Psoas muscle (tissue), 8 donors: Measurements from ENCODE around the gene SPECC1L. TPM values are rescaled to one million over a fixed set of nuclear protein-coding genes. Genes with fewer than 3 reads are reported as not detected.

ENCODE experiments used
- ATAC-seq, 4 donors: fragments of 200-7000 bp; cut with Tn5 transposase; one replicate each; pipeline ENCODE4 v1.9.1; 2020; ENCODE audit warnings: moderate library complexity in 3 of 4, mild to moderate bottlenecking in 2 of 4
- DNase-seq, 2 donors: peaks; one replicate each; pipeline ENCODE4 v3.0.0-alpha.2; 2020
- H3K27ac ChIP-seq: fragments of 200-600 bp; one replicate; pipeline ENCODE4 v1.8.0; 2022
- H3K27me3 ChIP-seq, 3 donors: fragments of 200-600 bp in 1 of 3; one replicate each; pipeline versions ENCODE4 v1.6.1 to v1.8.0; 2013 to 2022; ENCODE audit warnings: low read length in 2 of 3, mild to moderate bottlenecking in 2 of 3, moderate library complexity in 1 of 3; ENCODE audit not compliant: insufficient read depth in 3 of 3
- H3K36me3 ChIP-seq, 2 donors: fragments of 200-600 bp in 1 of 2; one replicate each; pipeline versions ENCODE4 v1.6.1 to v1.8.0; 2013 to 2022; ENCODE audit warnings: low read depth in 1 of 2, mild to moderate bottlenecking in 1 of 2, moderate library complexity in 1 of 2; ENCODE audit not compliant: insufficient read depth in 1 of 2
- H3K4me1 ChIP-seq: fragments of 200-600 bp; one replicate; pipeline ENCODE4 v1.8.0; 2022
- H3K4me3 ChIP-seq: fragments of 200-600 bp; one replicate; pipeline ENCODE4 v1.8.0; 2022; ENCODE audit warnings: mild to moderate bottlenecking
- H3K9me3 ChIP-seq: fragments of 200-600 bp; one replicate; pipeline ENCODE4 v1.8.0; 2022
- WGBS, 3 donors: extraction: QIAGEN DNeasy Blood & Tissue Kit; methylation state at CpG; one replicate each; pipeline versions ENCODE4 v1.1.6 to v1.1.7; 2013; 5-methylcytosine and 5-hydroxymethylcytosine counted together
- intact Hi-C, 2 donors: fragments of 100-400 bp; cut with DNase I; formaldehyde crosslinking; loops; one replicate each; pipeline versions ENCODE4 v1.11.0 to v1.14.2; 2022
- polyA plus RNA-seq, 3 donors: library from polyadenylated mRNA; stranded (reverse); fragments of 200-250 nt; gene quantifications; one replicate each; pipeline ENCODE4 v1.2.3, GENCODE V29; 2013
- total RNA-seq, 4 donors: library from RNA; stranded (reverse); fragmentation: NEBNext Ultra II Directional in 2 of 4; extraction: Animal tissue kit (Norgen Biotek cat#: 25700) in 2 of 4; gene quantifications; one replicate each; pipeline versions ENCODE4 v1.2.1 to v1.2.4, GENCODE V29; 2021 to 2023
- TF ChIP-seq, protein P1 (sequence below): fragments of 200-600 bp; IDR thresholded peaks from one replicate; pipeline ENCODE4 v1.8.0; 2022; ENCODE audit warnings: antibody characterized with exemption
- donor health status: healthy with polysubstance abuse.
- donor health status: DM: no; HTN: no; CAD: no; lungs with moderate emphysema.
- donor health status: Bipolar disorder and iron deficiency.
- donor health status: healthy.
- donor health status: DM: yes; HTN: yes; CAD: no.
- donor health status: DM: no; HTN: no; CAD: no.
- donor health status: DM: no; HTN: no; CAD: no.
- donor health status: DM: yes; HTN: yes; CAD: no.

The SPECC1L gene
- total and polyA plus RNA-seq, 7 donors, result 6.8 to 29.9 (median 23.6) TPM

- Histone ChIP-seq H3K9me3 (no peaks in the 10 kb centered on the region), H3K4me1 (peaks cover 16% of the 10 kb centered on the region), H3K36me3 (peaks cover 0 to 7% of the 10 kb centered on the region in 2 donors), H3K27ac (no peak overlapping the region), H3K4me3 (no peak overlapping the region), H3K27me3 (peaks cover 0 to 10% (median 4%) of the 10 kb centered on the region in 3 donors)
- no peak for DNase-seq
- TF ChIP-seq, protein P1, sequence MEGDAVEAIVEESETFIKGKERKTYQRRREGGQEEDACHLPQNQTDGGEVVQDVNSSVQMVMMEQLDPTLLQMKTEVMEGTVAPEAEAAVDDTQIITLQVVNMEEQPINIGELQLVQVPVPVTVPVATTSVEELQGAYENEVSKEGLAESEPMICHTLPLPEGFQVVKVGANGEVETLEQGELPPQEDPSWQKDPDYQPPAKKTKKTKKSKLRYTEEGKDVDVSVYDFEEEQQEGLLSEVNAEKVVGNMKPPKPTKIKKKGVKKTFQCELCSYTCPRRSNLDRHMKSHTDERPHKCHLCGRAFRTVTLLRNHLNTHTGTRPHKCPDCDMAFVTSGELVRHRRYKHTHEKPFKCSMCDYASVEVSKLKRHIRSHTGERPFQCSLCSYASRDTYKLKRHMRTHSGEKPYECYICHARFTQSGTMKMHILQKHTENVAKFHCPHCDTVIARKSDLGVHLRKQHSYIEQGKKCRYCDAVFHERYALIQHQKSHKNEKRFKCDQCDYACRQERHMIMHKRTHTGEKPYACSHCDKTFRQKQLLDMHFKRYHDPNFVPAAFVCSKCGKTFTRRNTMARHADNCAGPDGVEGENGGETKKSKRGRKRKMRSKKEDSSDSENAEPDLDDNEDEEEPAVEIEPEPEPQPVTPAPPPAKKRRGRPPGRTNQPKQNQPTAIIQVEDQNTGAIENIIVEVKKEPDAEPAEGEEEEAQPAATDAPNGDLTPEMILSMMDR, result no peak
- 38 to 56% (median 45%) methylated on average over 5 of the region's 5 CpGs for WGBS, 3 donors
- intact Hi-C loops, result loop anchor here (2.0 to 10.0 kb wide), 4 partner anchors 80 to 335 kb away; no protein-coding TSS in a partner anchor
- ATAC-seq, result no peak
Observed at GRCh38 chr22:24422102-24422665, 151.6 kb downstream of the SPECC1L start.

DNA sequence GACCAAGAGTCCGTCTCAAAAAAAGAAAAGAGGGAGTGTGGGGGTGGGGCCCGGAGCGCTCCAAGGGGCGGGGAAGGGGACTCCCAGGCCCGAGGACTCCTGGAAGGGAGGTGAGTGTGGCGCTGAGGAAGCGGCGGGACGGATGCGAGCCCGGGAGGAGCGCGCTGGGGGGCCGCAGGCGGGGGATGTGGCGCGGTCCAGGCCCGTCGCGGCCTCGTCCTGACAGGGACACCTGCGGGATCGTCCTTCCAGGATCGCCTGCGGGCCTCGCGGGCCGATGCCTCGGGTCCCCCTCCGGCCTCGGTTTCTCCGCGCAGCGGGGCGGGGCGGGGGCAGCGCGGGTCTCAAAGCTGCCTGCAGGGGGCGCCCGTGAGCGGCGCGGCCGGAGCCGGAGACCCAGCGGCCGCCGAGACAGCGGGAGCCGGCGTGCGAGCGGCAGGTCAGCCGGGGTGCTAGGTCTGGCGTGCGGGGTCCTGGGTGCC is 152.9 kb downstream of the SPECC1L start:
- ATAC-seq (peak; percentile 74 to 81 (median 80)), DNase-seq (peak; percentile 66 to 79)
- H3K27ac ChIP-seq, result peak overlapping the region; percentile 30
- H3K9me3 ChIP-seq, result no peaks in the 10 kb centered on the region
- peaks cover 16% of the 10 kb centered on the region for H3K4me1 ChIP-seq
- H3K36me3 ChIP-seq, result no peaks in the 10 kb centered on the region
- 1 to 3% (median 3%) methylated on average over 17 to 56 of the region's 56 CpGs for WGBS, 3 donors
- H3K27me3 ChIP-seq, result peaks cover 0 to 10% (median 4%) of the 10 kb centered on the region in 3 donors
- intact Hi-C loops, result loop anchor here (2.0 to 10.0 kb wide), 4 partner anchors 79 to 334 kb away; no protein-coding TSS in a partner anchor
- TF ChIP-seq, protein P1, result peak; percentile 91
- peak overlapping the region; percentile 68 for H3K4me3 ChIP-seq

GRCh38 chr22:24424001-24424900 is 153.6 kb downstream of the SPECC1L start:
- Histone ChIP-seq H3K27ac (peak overlapping the region; percentile 15), H3K4me1 (peaks cover 16% of the 10 kb centered on the region), H3K9me3 (no peaks in the 10 kb centered on the region), H3K36me3 (no peaks in the 10 kb centered on the region), H3K4me3 (peak overlapping the region; percentile 68), H3K27me3 (peaks cover 0 to 10% (median 4%) of the 10 kb centered on the region in 3 donors)
- peak in 1 of 2 donors; percentile 59 for DNase-seq
- TF ChIP-seq, protein P1, result no peak
- peak; percentile 4 to 30 (median 20) for ATAC-seq
- intact Hi-C loops, result loop anchor here (5.0 to 10.0 kb wide), 3 partner anchors 78 to 333 kb away; no protein-coding TSS in a partner anchor
- WGBS, 3 donors, result 12 to 25% (median 16%) methylated on average over 56 to 105 of the region's 105 CpGs

DNA sequence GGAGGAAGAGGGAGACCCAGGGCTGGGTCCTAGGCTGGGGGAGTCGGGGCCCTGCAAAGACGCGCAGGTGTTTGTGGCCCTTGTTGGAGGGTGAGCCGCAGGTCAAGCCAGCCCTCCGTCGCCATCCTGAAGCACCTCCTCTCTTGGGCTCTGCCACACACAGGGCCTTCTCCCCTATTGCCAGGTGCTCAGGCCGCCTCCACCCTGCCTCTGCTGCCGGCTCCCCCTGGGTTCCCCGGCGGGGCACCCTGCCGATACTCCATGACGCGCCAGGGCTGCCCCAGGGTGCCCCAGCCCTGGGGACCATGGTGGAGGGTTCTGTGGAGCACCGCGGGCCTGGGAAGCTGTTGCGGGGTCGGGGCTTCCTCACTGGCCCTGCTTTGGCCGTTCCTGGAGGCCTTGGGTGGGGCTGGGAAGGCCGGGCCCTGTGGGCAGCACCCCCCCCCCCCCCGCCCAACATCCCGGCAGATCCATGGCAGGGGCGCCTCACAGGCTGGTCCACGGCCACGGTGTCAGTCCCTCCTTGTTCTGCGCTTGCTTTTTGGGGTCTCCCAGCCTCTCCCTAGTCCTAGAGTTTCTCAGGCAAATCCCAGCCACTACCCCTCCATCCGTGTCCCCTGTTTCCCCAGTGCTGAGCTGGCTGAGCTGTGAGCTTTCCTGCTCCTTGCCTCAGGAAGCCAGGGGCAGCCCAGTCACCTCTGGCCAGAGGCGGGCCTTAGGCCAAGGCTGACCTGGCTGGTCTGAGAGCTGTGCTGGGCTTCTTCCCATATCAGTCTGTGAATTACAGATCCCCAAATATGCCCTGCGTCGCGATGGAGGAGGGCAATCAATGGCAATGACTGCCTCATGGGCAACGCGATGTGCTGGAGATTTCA is 154.5 kb downstream of the SPECC1L start:
- peaks cover 16% of the 10 kb centered on the region for H3K4me1 ChIP-seq
- DNase-seq (peak in 1 of 2 donors; percentile 41), ATAC-seq (no peak)
- intact Hi-C loops, result loop anchor here (5.0 to 10.0 kb wide), 3 partner anchors 77 to 332 kb away; no protein-coding TSS in a partner anchor
- whole genome bisulfite sequencing, 3 donors, result 82 to 88% (median 83%) methylated on average over 26 to 32 of the region's 32 CpGs
- TF ChIP-seq, protein P1, result no peak
- H3K27ac ChIP-seq, result no peak overlapping the region
- H3K9me3 ChIP-seq, result no peaks in the 10 kb centered on the region
- no peaks in the 10 kb centered on the region for H3K36me3 ChIP-seq
- H3K4me3 ChIP-seq, result peak overlapping the region; percentile 68
- peaks cover 0 to 10% (median 4%) of the 10 kb centered on the region in 3 donors for H3K27me3 ChIP-seq
